ENCODE results near the gene TOM1L2.
A peak's percentile ranks its signal among the peaks of the same experiment; 100 is the strongest.

The TOM1L2 gene

GRCh38 chr17:18016426-18016825 lies 44.2 kb upstream of the TOM1L2 start:
- DNase-seq (ENCODE audit: low read depth) = no peak
- H3K4me3 ChIP-seq (ENCODE audit: control insufficient read depth, low read depth, low read length) = no peak overlapping the region
- TF ChIP-seq, protein P1, sequence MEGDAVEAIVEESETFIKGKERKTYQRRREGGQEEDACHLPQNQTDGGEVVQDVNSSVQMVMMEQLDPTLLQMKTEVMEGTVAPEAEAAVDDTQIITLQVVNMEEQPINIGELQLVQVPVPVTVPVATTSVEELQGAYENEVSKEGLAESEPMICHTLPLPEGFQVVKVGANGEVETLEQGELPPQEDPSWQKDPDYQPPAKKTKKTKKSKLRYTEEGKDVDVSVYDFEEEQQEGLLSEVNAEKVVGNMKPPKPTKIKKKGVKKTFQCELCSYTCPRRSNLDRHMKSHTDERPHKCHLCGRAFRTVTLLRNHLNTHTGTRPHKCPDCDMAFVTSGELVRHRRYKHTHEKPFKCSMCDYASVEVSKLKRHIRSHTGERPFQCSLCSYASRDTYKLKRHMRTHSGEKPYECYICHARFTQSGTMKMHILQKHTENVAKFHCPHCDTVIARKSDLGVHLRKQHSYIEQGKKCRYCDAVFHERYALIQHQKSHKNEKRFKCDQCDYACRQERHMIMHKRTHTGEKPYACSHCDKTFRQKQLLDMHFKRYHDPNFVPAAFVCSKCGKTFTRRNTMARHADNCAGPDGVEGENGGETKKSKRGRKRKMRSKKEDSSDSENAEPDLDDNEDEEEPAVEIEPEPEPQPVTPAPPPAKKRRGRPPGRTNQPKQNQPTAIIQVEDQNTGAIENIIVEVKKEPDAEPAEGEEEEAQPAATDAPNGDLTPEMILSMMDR (IDR thresholded peaks at IDR 0.05; ENCODE audit: control insufficient read depth, insufficient read depth, low read depth, low read length, missing control alignments) = no peak

- DNase-seq (ENCODE audit: low read depth) = no peak
- no peak overlapping the region for H3K4me3 ChIP-seq (ENCODE audit: control insufficient read depth, low read depth, low read length)
- TF ChIP-seq, protein P1 (IDR thresholded peaks at IDR 0.05; ENCODE audit: control insufficient read depth, insufficient read depth, low read depth, low read length, missing control alignments) = no peak
Observed at GRCh38 chr17:18015593-18015992, 43.4 kb upstream of the TOM1L2 start.

GRCh38 chr17:18014006-18014405 lies 41.8 kb upstream of the TOM1L2 start:
- no peak overlapping the region for H3K4me3 ChIP-seq (ENCODE audit: control insufficient read depth, low read depth, low read length)
- DNase-seq (ENCODE audit: low read depth) = no peak
- TF ChIP-seq, protein P1 (IDR thresholded peaks at IDR 0.05; ENCODE audit: control insufficient read depth, insufficient read depth, low read depth, low read length, missing control alignments) = no peak

DNA sequence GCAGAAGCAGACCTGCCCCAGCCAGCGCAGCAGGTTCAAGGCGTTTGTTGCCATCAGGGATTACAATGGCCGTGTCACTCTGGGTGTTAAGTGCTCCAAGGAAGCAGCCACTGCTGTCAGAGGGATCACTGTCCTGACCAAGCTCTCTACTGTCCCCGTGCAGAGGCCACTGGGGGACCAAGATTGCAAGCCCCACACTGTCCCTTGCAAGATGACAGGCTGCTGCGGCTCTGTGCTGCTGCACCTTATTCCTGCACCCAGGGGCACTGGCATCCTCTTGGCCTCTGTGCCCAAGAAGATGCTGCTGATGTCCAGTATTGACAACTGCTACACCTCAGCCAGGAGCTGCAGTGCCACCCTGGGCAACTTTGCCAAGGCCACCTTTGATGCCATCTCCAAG lies 39.1 kb upstream of the TOM1L2 start:
- TF ChIP-seq, protein P1 (IDR thresholded peaks at IDR 0.05; ENCODE audit: control insufficient read depth, insufficient read depth, low read depth, low read length, missing control alignments) = no peak
- DNase-seq (ENCODE audit: low read depth) = no peak

GRCh38 chr17:18009609-18010420 lies 37.6 kb upstream of the TOM1L2 start:
- H3K4me3 ChIP-seq (ENCODE audit: control insufficient read depth, low read depth, low read length) = no peak overlapping the region
- TF ChIP-seq, protein P1 (IDR thresholded peaks at IDR 0.05; ENCODE audit: control insufficient read depth, insufficient read depth, low read depth, low read length, missing control alignments) = no peak
- no peak for DNase-seq (ENCODE audit: low read depth)

More for the DNA sequence above, 39.1 kb upstream of the TOM1L2 start:
- H3K4me3 ChIP-seq (ENCODE audit: control insufficient read depth, low read depth, low read length) = no peak overlapping the region

- TF ChIP-seq, protein P1 (IDR thresholded peaks at IDR 0.05; ENCODE audit: control insufficient read depth, insufficient read depth, low read depth, low read length, missing control alignments) = no peak
- H3K4me3 ChIP-seq (ENCODE audit: control insufficient read depth, low read depth, low read length) = no peak overlapping the region
- DNase-seq (ENCODE audit: low read depth) = peak; percentile 50
Observed at GRCh38 chr17:18008496-18009268, 36.5 kb upstream of the TOM1L2 start.
